GM19372 (cell line): ENCODE measurements around the gene BCL11B.

ENCODE experiments used
- ATAC-seq: cut with Tn5 transposase; IDR thresholded peaks from one replicate; pipeline ENCODE4 v1.9.1; 2021; ENCODE audit warnings: mild to moderate bottlenecking, low read depth, moderate library complexity; ENCODE audit not compliant: unreplicated experiment

Gene BCL11B

DNA sequence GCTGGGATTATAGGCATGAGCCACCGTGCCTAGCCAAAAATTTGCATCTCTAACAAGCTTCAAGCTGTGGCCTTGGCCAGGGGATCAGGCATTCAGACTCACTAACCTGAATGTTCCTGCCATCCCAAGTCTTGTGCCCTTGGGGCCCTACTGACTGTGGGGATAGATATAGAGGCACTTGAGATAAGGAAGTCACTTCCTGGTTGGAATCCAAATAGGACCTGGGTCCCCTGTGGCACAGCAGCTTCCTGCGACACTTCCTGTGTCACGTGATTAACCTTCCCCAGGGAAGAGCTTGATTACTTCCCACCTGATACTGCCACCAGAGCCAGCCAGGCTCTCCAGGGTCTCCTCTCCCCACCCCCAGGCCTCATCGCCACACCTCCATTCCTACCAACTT, 128.2 kb downstream of the BCL11B start:
- ATAC-seq, result no peak

DNA sequence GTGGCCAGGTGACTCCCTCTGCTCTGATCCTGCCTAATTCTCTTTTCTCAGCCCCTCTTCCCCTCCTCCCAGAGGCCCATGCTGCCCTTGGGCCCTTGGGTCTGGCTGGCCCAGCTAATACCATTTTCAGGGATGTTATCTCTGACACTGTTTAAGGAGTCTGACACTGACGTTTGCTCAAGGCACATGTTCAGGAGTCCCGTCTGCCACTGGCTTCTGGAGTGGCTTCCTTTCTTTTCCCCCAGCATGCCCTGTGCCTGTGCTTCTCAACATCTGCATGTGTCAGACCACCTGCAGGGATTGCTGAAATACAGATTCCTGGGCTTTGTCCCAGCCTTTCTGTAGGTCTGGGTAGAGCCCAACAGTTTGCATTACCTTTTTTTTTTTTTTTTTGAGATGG, 128.9 kb downstream of the BCL11B start:
- ATAC-seq, result no peak

DNA sequence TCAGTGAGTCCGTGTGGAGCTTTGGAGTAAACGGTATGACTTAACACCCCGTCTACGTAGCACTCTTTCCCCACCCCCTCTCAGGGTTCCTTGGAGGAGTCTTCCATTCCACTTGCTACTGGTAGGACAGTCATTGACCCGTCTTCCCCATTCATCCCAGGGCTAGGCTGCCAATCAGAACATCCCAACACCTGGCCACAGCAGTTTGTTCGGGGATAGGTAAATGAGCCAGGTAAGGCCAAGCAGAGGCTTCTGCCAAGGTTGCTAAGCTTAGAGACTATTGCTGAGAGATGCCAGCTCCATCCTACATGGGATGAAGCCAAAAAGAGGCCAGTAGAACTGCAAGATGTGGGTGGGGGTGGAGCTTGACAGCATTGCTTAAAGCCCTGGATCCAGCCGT, 130.8 kb downstream of the BCL11B start:
- no peak for ATAC-seq

DNA sequence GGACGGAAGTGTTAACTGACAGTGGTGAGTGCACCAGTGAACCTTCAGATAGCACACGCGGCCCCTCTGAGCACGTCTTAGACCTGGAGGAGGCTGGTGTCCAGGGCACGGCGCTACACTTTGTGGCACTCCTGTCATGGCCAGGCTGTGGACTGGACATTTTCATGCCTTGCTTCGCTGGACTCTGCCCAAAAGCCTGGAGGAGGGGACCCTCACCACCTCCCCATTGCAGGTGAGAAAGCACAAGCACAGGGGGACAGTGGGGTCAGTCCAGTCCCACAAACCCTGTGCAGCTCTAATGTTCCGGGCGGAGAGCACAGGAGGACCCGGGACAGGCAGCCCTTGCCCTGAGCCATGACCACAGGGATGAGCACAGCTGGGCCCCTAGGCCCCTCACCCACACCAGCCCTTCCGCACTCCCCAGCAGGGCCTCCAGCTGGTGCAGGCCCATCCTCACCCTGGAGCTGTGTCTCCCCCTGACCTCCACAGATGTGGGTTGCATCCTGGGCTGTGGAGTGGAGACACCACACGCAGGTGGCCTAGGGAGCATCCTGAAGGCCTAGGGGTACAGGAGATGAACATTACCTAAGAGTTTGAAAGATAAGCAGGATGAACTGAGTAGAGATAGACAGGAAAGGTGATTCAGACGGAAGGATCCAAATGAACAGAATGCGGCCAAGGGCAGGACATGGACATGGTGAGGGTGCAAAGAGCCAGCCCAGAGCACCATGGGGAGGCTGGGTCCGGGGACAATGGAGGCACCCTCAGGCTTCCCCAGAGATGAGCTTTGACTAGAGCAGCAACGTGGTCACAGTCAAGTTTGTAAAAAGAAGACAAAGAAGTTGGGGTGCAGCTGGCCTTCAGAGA, 132.8 kb downstream of the BCL11B start:
- ATAC-seq, result no peak

DNA sequence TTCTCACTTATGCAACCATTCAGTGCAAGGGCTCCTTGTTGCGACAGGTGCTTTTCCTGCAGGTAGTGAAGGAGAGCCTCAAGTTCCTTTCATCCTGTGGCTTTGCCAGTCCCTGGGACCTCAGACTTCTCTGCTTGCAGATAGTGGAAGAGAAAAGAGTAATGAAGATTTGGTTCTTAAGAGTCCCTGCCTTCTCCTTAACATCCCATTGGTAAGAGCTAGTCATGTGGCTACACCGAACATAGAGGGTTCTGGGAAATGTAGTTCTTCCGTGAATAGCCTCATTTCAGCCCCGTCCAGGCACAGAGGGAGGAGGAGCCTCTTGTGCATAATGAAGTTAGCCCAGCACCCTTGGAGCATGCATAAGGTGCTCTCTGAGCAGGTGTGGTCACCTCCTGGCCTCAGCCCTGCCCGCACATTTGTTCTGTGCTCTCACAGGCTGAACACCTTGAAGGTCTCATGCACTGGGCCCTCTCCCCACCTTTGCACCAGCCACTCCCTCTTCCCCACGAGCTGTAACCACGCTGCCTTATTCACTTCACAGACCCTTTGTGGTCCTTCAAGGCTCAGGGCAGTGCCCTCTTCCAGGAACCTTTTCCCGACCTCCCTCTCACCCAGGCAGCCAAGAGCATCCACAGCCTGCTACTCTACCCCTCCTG, 134.0 kb downstream of the BCL11B start:
- no peak for ATAC-seq

DNA sequence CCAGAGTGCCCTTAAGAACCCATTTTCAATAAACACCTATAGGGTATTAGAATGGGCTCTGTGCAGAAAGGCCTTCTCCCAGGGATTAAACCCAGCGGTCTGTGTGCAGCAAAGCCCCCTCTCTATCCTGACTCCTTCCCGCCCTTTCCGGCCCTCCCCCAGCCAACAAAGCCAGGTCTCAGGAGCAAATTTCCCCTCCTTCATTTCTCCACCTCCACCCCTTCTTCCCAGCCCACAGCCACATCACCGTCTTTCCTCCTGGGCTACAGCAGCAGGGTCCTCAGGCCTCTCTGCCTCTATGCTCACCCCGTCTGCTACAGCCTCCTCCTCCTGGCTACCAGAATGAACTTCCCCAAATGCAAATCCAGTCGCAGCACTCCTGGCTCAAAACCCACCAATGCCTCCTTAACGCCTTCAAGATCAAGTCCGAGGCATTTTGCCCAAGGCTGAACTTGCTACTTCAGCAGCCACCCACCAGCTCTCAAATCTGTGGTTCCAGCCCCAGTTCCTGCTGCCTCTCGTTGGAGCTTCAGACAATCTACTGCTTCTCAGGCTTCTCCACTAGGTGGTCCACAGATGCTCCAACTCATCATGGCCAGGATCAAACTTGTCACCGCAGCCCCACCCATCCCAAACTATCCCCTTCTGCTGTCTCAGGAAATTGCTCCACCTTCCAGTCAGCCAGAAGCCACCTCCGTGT, 134.8 kb downstream of the BCL11B start:
- ATAC-seq, result no peak

DNA sequence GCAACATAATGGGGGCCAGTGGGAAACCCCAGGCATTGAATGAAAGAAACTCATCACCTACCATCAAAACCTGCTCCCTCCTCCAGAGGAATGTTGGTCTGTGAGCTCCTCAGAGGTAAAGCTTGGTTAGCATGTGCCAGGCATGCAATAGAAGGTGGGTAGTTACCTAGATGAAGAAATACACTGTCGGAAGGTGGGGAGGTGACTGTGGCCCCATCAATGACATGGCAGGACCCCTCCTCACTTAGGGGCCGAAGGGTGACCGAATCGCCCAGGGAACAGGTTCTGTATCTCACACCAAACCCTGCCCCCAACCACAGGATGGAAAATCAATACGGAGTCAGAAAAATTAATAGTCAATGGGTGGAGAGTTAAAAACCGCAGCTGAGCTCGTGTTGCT, 135.6 kb downstream of the BCL11B start:
- ATAC-seq, result no peak

DNA sequence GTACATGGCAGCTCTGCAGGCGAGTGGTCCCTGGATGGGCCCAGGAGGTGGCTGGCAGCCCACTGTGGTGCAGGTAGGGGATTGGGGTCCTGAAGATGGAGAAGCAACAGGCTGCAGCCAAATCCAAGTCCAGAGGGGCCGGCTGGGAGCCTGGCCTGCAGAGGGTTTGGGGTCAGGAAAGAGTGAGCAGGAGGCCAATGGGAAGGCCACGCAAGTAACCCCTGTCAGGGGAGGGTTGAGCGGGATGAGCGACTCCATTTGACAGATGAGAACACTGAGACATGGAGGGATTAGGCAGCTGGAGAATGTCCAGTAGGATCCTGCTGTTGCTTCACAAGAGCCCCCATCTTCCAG, 136.0 kb downstream of the BCL11B start:
- no peak for ATAC-seq

DNA sequence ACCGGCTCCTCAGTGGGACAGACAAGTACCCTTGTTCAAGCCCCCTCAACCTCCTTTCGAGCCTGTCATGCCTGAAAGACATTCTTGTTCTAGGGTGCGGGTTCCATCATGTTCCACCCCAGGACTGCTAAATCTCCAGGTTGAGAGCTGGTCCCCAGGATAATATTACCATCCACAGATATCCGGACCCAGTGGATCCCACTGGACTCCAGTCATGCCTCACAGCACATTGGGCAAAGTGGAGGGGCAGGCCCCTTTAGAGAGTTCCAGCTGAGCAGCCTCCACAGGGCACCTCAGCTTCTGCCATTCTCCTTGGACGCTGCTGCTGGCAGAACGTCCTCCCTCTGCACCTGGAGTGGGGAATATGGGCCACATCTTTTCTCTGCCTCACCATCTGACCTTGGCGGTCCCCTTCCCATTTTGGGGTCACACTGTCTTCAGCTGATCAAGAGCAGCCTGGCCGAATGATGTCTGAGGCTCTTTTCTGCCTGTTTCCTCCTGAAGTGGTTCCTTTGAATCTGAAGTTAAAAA, 137.4 kb downstream of the BCL11B start:
- no peak for ATAC-seq

DNA sequence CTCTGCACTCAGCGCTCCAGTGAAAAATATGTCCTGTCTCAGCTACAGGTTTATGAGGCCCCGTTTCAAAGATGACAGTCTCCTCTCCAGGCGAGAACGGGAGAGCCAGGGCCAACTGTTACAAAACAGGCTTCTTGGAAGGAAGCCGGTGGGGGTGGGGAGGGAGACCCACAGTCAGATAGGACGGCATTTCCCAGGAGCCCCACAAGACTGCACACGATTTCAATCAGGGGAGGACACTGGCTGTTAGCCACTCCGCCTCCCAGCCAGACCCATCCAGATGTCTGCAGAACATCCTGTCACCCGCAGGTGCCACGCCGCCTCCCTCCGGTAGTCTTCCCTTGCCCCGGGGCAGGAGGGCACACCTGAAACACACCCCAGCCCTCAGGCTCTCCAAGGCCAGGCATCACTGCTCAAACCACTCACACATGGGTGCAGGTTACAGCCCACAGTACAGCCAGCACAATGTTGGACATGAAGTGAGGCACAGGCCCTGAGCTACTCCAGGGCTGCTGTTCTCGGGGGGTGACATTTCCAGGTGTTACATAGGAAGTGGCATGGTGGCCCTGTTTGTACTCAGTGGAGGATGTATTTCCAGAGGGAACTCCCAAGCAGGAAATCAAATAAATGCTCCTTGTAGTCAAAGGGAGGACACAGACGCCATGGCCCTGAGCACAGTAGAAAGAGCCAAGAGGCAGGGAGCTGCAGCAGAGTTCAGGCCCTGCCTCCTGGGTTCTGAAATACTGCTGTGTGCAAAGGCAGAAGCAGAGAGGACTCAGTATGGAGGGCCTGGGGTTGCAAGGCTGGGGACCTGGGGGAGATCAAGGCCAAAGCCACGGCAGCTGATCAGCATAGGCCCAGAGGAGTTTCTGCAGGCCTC, 138.1 kb downstream of the BCL11B start:
- ATAC-seq, result no peak

DNA sequence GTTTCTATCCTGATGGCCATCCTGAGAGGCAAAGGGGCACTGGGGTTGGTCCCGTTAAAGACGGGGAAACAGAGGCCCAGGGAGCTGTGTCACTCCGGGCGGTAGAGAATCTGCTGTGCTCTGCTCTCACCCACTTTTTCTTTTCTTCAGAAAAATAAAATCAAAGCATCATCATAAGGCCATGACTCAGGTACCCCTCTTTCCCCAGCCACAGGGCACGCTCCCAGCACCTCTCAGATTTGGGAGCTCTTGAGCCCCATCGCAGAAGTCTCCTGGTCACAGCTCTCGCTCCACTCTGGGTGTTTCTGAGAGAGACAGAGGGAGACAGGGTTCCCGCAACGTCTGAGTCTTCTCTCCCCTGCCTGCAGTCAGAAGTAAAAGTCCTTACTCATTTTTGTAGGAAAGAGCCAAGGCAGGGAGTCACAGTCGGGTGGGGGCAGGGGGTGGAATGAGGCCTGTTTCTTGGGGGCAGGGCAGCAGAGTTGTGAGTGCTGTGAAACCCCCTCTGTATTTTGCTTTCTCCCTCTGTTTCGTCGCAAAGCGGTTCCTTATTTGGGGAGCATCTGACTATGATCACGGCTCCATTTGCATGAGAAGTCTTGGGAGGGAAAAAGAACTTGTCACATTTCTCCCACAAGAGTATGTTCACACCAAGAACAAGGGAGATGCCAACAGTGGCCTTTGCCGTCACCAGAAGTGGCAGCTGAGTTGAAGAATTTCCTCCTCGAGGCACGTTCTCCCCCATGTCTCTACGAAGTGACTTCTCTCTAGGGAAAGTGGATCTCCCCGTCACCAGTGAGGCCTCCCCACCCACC, 139.0 kb downstream of the BCL11B start:
- ATAC-seq, result no peak

DNA sequence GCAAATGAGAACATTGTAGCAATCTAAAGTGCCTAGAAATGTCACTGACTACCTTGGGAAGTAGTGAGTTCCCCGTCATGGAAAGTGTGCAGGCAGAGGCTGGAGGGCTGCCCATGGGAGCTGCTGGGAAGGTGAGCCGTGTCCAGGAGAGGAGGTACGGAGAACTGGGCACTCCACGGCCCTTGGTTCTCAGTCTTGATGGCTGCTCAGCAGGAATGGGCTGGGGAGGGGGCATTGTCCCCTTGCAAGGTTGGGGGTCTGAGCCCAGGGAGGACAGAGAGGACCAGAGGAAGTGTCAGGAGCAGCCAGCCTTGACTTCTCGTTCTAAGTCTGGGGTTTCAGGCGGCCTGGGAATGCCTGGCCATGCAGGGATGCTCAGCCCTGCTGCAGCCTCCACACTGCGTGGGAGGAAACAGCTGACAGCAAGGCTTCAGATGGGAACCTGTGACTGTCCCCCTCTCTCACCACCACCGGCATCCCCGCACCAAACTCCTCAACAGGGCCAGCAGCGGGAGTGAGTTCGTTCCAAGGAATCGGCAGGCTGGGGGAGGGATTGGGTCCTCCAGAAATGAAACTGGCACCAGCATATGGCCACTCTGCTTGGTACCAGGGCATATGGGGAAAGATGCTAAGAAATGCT, 140.2 kb downstream of the BCL11B start:
- ATAC-seq, result no peak

DNA sequence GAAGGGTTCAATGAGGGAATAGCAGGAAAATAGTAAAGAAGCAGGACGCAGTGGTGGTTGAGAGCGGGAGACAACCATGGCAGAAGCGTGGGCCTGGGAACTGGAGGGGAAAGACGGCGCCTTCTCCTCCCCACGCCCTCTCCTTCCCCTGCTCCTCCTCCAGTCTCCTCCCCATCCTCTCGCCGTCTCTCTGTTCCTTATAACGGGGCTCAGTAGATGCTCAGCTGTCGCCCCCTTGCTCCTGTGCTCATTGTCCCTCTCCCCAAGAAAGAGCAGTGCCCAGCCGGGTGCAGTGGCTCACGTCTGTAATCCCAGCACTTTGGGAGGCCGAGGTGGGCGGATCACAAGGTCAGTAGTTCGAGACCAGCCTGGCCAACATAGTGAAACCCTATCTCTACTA, 142.0 kb downstream of the BCL11B start:
- no peak for ATAC-seq

DNA sequence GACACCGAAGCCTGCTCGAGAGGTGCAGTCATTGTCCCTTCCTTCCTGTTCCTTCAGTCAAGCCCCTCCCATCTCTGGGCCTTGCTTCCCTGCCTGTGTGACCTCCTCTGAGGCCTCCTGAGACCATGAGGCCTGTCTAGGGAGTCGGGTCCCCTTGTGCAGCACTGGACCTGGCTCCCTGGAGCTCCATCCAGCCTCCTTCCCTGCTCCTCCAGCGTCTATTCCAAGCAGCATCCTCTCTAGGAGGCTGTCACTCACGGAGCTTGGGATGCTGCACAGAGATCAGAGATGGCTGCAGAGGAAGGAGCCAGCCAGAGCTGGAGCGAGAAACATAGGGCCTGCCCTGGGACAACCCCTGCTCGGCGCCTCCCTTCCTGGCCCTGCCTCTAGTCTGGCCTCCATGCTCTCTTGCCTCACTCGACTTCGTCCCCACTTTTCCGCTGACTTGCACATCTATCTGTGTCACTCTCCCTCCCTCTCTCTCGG, 142.7 kb downstream of the BCL11B start:
- ATAC-seq, result no peak

DNA sequence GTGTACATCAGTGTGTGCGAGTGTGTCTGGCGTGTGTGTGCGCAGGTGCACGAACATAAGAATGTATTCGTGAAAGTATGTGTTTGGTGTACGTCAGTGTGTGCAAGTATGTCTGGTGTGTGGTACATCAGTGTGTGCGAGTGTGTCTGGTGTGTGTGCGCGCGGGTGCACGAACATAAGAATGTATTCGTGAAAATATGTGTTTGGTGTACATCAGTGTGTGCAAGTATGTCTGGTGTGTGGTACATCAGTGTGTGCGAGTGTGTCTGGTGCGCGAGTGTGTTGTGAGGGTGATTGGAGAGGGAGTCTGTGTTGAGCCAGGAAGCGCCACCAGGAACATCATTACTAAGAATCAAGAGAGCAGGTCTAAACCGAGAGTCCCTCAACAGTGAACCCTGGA, 143.8 kb downstream of the BCL11B start:
- ATAC-seq, result no peak

DNA sequence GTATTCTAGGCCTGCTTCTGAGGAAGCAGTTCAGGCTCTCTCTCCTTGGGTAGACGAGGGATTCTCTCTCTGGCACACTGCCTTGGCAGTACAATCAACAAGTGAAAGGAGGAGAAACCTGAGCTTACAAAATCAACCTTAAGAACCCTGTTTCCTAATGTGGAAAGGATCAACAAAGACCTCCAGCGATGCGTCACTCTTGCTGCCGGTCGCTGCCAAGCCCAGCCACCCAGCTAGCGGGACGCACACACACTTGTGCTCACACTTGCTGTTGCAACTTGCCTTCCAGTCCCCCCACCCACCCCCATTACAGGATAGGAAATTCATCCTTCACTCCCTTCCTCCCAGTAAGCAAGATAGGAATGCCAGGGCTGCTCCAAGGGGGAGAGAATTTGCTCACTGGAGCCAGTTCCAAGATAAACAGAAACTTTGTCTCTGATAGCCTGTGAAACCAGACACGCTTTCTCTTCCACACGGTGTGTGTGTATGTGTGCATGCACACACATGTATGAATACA, 144.3 kb downstream of the BCL11B start:
- ATAC-seq, result no peak

DNA sequence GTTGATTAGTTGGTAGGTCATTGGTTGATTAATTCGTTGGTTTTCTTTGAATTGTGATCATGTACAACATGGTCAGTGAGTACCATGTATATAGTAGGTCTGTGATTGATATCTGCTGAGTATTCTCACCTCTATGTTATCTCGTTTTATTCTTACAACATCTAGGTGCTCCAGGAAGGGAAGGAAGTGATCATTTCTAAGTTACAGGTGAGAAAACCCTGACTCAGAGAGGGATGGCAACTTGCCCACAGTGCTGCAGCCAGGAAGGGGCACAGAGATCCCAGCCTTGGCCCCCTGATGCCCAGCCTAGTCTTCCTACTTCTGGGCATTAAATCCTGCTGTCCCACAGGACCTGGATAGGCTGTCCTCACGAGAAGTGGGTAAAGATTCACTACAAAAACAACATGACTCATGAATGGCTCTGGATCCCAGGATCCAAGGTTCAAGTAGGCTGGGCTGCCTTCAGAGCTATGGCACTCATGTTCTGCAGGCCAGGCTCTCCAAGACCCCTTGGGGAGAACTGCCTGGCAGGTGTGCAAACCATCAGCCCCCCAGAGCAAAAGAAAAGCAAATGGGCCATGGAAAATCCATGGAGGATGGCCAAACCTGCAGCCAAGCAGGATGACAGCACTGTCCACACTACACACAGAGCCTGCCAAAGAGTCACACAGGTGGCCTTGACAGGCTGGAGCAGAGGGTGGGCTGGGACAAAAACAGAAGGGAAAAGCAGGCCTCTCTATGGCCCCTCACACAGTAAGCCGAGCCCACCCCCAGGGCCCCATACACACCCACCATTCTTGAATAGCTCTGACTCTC, 146.2 kb downstream of the BCL11B start:
- no peak for ATAC-seq

DNA sequence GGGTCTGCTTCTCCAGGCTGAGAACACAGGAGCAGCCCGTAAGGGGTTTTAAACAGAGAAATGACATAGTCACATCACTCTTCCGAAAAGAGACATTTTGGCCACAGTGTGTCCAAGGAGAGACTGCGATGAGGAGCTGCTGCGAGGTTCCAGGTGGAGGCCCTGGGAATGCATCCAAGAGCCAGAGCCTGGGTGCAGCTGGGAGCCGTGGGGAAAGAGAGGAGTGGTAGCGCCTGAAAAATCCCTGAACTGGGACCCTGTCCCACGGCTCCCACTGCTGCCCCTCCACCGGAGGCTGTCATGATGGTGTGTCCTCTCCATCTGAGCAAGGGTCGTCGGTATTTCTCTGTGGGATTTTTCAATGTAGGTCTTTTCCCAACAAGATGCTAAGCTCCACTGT, 146.9 kb downstream of the BCL11B start:
- ATAC-seq, result no peak
